ENCODE data around the gene PRPS1.
"Not testable (repeated sequence)": the region's sequence is repeated elsewhere in the genome, so short reads cannot be mapped to it uniquely, and the experiment has no call there.

PRPS1 gene

GRCh38 chrX:107630031-107630689, 1.9 kb downstream of the PRPS1 start:
- DNase-seq, result no peak

GRCh38 chrX:107632346-107632745, 4.0 kb downstream of the PRPS1 start:
- no peak for DNase-seq

GRCh38 chrX:107646735-107647134, 18.4 kb downstream of the PRPS1 start:
- DNase-seq, result no peak

GRCh38 chrX:107648332-107648731, 20.0 kb downstream of the PRPS1 start:
- no peak for DNase-seq

GRCh38 chrX:107654566-107654871, 26.2 kb downstream of the PRPS1 start:
- DNase-seq, result no peak

- no peak for DNase-seq
Measured at GRCh38 chrX:107654872-107655761, 26.8 kb downstream of the PRPS1 start.

GRCh38 chrX:107656978-107657377, 28.7 kb downstream of the PRPS1 start:
- no peak for DNase-seq

- no peak for DNase-seq
Measured at GRCh38 chrX:107658660-107659059, 30.4 kb downstream of the PRPS1 start.

GRCh38 chrX:107659286-107659685, 31.0 kb downstream of the PRPS1 start:
- DNase-seq, result no peak

GRCh38 chrX:107659768-107660167, 31.5 kb downstream of the PRPS1 start:
- peak; percentile 19 for DNase-seq

- DNase-seq, result no peak
Measured at GRCh38 chrX:107662145-107662544, 33.8 kb downstream of the PRPS1 start.

GRCh38 chrX:107662824-107663223, 34.5 kb downstream of the PRPS1 start:
- DNase-seq, result no peak

GRCh38 chrX:107666931-107667330, 38.6 kb downstream of the PRPS1 start:
- no peak for DNase-seq

- no peak for DNase-seq
Measured at GRCh38 chrX:107667426-107667825, 39.1 kb downstream of the PRPS1 start.

- DNase-seq, result not testable (repeated sequence)
Measured at GRCh38 chrX:107668710-107669109, 40.4 kb downstream of the PRPS1 start.

GRCh38 chrX:107669261-107669660, 41.0 kb downstream of the PRPS1 start:
- no peak for DNase-seq

GRCh38 chrX:107669885-107670628, 41.7 kb downstream of the PRPS1 start:
- DNase-seq, result no peak

GRCh38 chrX:107671256-107671655, 42.9 kb downstream of the PRPS1 start:
- DNase-seq, result not testable (repeated sequence)

- no peak for DNase-seq
Measured at GRCh38 chrX:107672955-107673378, 44.7 kb downstream of the PRPS1 start.

GRCh38 chrX:107673431-107673830, 45.1 kb downstream of the PRPS1 start:
- DNase-seq, result no peak

- DNase-seq, result no peak
Measured at GRCh38 chrX:107673933-107674479, 45.7 kb downstream of the PRPS1 start.

- DNase-seq, result no peak
Measured at GRCh38 chrX:107674480-107675364, 46.4 kb downstream of the PRPS1 start.

- DNase-seq, result no peak
Measured at GRCh38 chrX:107675365-107675654, 47.0 kb downstream of the PRPS1 start.
